C4-2B (cell line): Measurements from ENCODE around the gene PNPLA2.

ENCODE experiments used
- H3K27ac ChIP-seq: fragments of 450-650 bp; 2 replicates; pipeline ENCODE4 v1.5.1; 2017
- CTCF ChIP-seq: fragments of 450-650 bp; conservative IDR thresholded peaks from 2 replicates; pipeline ENCODE4 v1.5.1; 2017; ENCODE audit warnings: mild to moderate bottlenecking
- ZFX ChIP-seq: fragments of 450-650 bp; IDR thresholded peaks from 2 replicates; pipeline ENCODE4 v1.6.1; 2017

Gene PNPLA2

GRCh38 chr11:773425-773824 lies 45.3 kb upstream of the PNPLA2 start:
- no peak overlapping the region for H3K27ac ChIP-seq
- TF ChIP-seq ZFX (no peak), CTCF (no peak)

- no peak overlapping the region for H3K27ac ChIP-seq
- no peak for TF ChIP-seq CTCF
- TF ChIP-seq ZFX, result no peak
Observed at GRCh38 chr11:773830-774229, 44.9 kb upstream of the PNPLA2 start.

- H3K27ac ChIP-seq, result peak overlapping the region; percentile 96; the same call in 1 of the 2 replicates
- TF ChIP-seq CTCF (no peak), ZFX (no peak)
Observed at GRCh38 chr11:774873-775592, 43.7 kb upstream of the PNPLA2 start.

- peak overlapping the region; percentile 96 for H3K27ac ChIP-seq
- TF ChIP-seq ZFX (no peak), CTCF (no peak)
Observed at GRCh38 chr11:776263-776560, 42.5 kb upstream of the PNPLA2 start.

- H3K27ac ChIP-seq, result peak overlapping the region; percentile 96
- TF ChIP-seq ZFX, result peak; percentile 73; the same call in 1 of the 2 replicates
- no peak for TF ChIP-seq CTCF
Observed at GRCh38 chr11:776561-777287, 42.0 kb upstream of the PNPLA2 start.

GRCh38 chr11:777288-778255 lies 41.1 kb upstream of the PNPLA2 start, which contains the start of gene GATD1:
Gene GATD1, minus strand, starts transcription at chr11:777487. Its CDS starts 25 bp downstream, at chr11:777462.
- peak within 1 kb of the TSS; percentile 96 for H3K27ac ChIP-seq
- peak; percentile 64; the same call in 1 of the 2 replicates for TF ChIP-seq ZFX
- no peak for TF ChIP-seq CTCF
